Measurements from ENCODE around the gene ORAI1.

Gene ORAI1

GRCh38 chr12:121626087-121626852, at the start of gene ORAI1:
Gene ORAI1 (plus strand): TSS chr12:121626530.
- peak within 1 kb of the TSS; percentile 84 for H3K27ac ChIP-seq
- TF ChIP-seq ZFX (IDR thresholded peaks at IDR 0.05; ENCODE audit: borderline replicate concordance) (no peak), CTCF (IDR thresholded peaks at IDR 0.05) (peak; percentile 68)

GRCh38 chr12:121576851-121577391, 49.4 kb upstream of the ORAI1 start:
- peak overlapping the region; percentile 26; the same call in 1 of the 2 replicates for H3K27ac ChIP-seq
- TF ChIP-seq CTCF (IDR thresholded peaks at IDR 0.05) (no peak), ZFX (IDR thresholded peaks at IDR 0.05; ENCODE audit: borderline replicate concordance) (no peak)

GRCh38 chr12:121577443-121578180, 48.7 kb upstream of the ORAI1 start:
- H3K27ac ChIP-seq: peak overlapping the region; percentile 26; the same call in 1 of the 2 replicates
- no peak for TF ChIP-seq CTCF (IDR thresholded peaks at IDR 0.05)

GRCh38 chr12:121578230-121579189, 47.8 kb upstream of the ORAI1 start:
- TF ChIP-seq CTCF (IDR thresholded peaks at IDR 0.05): no peak
- TF ChIP-seq ZFX (IDR thresholded peaks at IDR 0.05; ENCODE audit: borderline replicate concordance): no peak
- H3K27ac ChIP-seq: peak overlapping the region; percentile 78

- TF ChIP-seq ZFX (IDR thresholded peaks at IDR 0.05; ENCODE audit: borderline replicate concordance) (no peak), CTCF (IDR thresholded peaks at IDR 0.05) (no peak)
Observed at GRCh38 chr12:121579190-121579791, 47.0 kb upstream of the ORAI1 start.

GRCh38 chr12:121579981-121580868, 46.1 kb upstream of the ORAI1 start:
- TF ChIP-seq CTCF (IDR thresholded peaks at IDR 0.05): no peak
- no peak for TF ChIP-seq ZFX (IDR thresholded peaks at IDR 0.05; ENCODE audit: borderline replicate concordance)
- peak overlapping the region; percentile 78 for H3K27ac ChIP-seq

More at GRCh38 chr12:121579190-121579791, 47.0 kb upstream of the ORAI1 start:
- peak overlapping the region; percentile 78 for H3K27ac ChIP-seq
